Neuronal stem cell (in vitro differentiated cells): ENCODE results near the gene ADARB1.

Experiments used
- DNase-seq: peaks from one replicate; pipeline ENCODE4 v3.0.0-alpha.2; 2013; ENCODE audit warnings: low spot score
- H2AFZ ChIP-seq: one replicate; pipeline ENCODE4 v1.6.1; 2013; ENCODE audit warnings: mild to moderate bottlenecking, low read length, inconsistent platforms
- H2AK5ac ChIP-seq: 2 replicates; pipeline ENCODE4 v1.6.1; 2013; ENCODE audit warnings: low read depth, mild to moderate bottlenecking, inconsistent platforms, low read length, moderate library complexity, mixed read lengths
- H2BK120ac ChIP-seq: 2 replicates; pipeline ENCODE4 v1.6.1; 2013; ENCODE audit warnings: low read depth, mild to moderate bottlenecking, inconsistent platforms, low read length, moderate library complexity, mixed read lengths
- H2BK12ac ChIP-seq: one replicate; pipeline ENCODE4 v1.6.1; 2013; ENCODE audit warnings: low read length, inconsistent platforms
- H2BK15ac ChIP-seq: 2 replicates; pipeline ENCODE4 v1.6.1; 2013; ENCODE audit warnings: mild to moderate bottlenecking, low read length, inconsistent platforms, mixed read lengths
- H2BK5ac ChIP-seq: one replicate; pipeline ENCODE4 v1.6.1; 2013; ENCODE audit warnings: inconsistent platforms, mild to moderate bottlenecking, low read length, moderate library complexity
- H3K14ac ChIP-seq: one replicate; pipeline ENCODE4 v1.6.1; 2013; ENCODE audit warnings: low read length, inconsistent platforms
- H3K18ac ChIP-seq: 2 replicates; pipeline ENCODE4 v1.6.1; 2013; ENCODE audit warnings: low read length, inconsistent platforms
- H3K23ac ChIP-seq: 2 replicates; pipeline ENCODE4 v1.6.1; 2013; ENCODE audit warnings: low read depth, mild to moderate bottlenecking, mixed read lengths, low read length, inconsistent platforms; ENCODE audit not compliant: poor library complexity
- H3K27ac ChIP-seq: replicated peaks from 3 replicates; pipeline ENCODE4 v1.5.1; 2013; ENCODE audit warnings: low read length, inconsistent platforms
- H3K27me3 ChIP-seq, 3 experiments: 2 replicates each; pipeline ENCODE4 v1.6.1; 2013; ENCODE audit warnings: low read length in 3 of 3, mild to moderate bottlenecking in 2 of 3, inconsistent platforms in 1 of 3, low read depth in 1 of 3, mixed read lengths in 1 of 3, moderate library complexity in 1 of 3; ENCODE audit not compliant: control insufficient read depth in 3 of 3, insufficient read depth in 3 of 3
- H3K36me3 ChIP-seq, 2 donors: replicated peaks in 1 of 2; 2 replicates each; pipeline ENCODE4 v1.6.1; 2013; ENCODE audit warnings: low read length in 2 of 2; ENCODE audit not compliant: control insufficient read depth in 2 of 2, insufficient read depth in 2 of 2
- H3K4ac ChIP-seq: 2 replicates; pipeline ENCODE4 v1.6.1; 2013; ENCODE audit warnings: inconsistent platforms, mild to moderate bottlenecking, low read length, moderate library complexity
- H3K4me1 ChIP-seq, 2 donors: 1 replicate in 1 of 2; 2 replicates in 1 of 2; pipeline ENCODE4 v1.6.1; 2013; ENCODE audit warnings: low read length in 2 of 2, low read depth in 1 of 2; ENCODE audit not compliant: control insufficient read depth in 2 of 2, insufficient read depth in 1 of 2
- H3K4me2 ChIP-seq: one replicate; pipeline ENCODE4 v1.6.1; 2013; ENCODE audit warnings: mild to moderate bottlenecking, low read length, inconsistent platforms; ENCODE audit not compliant: insufficient read depth, poor library complexity, severe bottlenecking
- H3K4me3 ChIP-seq, 2 donors: 2 replicates each; pipeline ENCODE4 v1.5.1; 2013; ENCODE audit warnings: low read length in 2 of 2, mild to moderate bottlenecking in 2 of 2, inconsistent platforms in 1 of 2, moderate library complexity in 1 of 2
- H3K79me1 ChIP-seq: one replicate; pipeline ENCODE4 v1.6.1; 2013; ENCODE audit warnings: low read depth, mild to moderate bottlenecking, inconsistent platforms, low read length, moderate library complexity
- H3K9ac ChIP-seq: one replicate; pipeline ENCODE4 v1.6.1; 2013; ENCODE audit warnings: mild to moderate bottlenecking, low read depth, low read length, inconsistent platforms; ENCODE audit not compliant: poor library complexity
- H3K9me3 ChIP-seq, 2 donors: replicated peaks in 1 of 2; 2 replicates each; pipeline versions ENCODE3 to v1.6.1; 2013; ENCODE audit warnings: low read length in 2 of 2, mild to moderate bottlenecking in 2 of 2, inconsistent platforms in 1 of 2, low read depth in 1 of 2, mixed read lengths in 1 of 2, moderate library complexity in 1 of 2; ENCODE audit not compliant: control insufficient read depth in 2 of 2, insufficient read depth in 1 of 2
- H4K8ac ChIP-seq: one replicate; pipeline ENCODE4 v1.6.1; 2013; ENCODE audit warnings: low read depth, mild to moderate bottlenecking, inconsistent platforms, low read length, moderate library complexity
- H4K91ac ChIP-seq: one replicate; pipeline ENCODE4 v1.6.1; 2013; ENCODE audit warnings: low read length, low read depth, mild to moderate bottlenecking, inconsistent platforms; ENCODE audit not compliant: poor library complexity
- WGBS, 2 donors: extraction: QIAGEN DNeasy Blood & Tissue Kit; methylation state at CpG; one replicate each; pipeline ENCODE4 v1.1.7; 2013; ENCODE audit warnings: missing lambda C conversion rate in 2 of 2, mixed read lengths in 1 of 2; ENCODE audit not compliant: insufficient read length in 2 of 2, insufficient replicate concordance in 1 of 2; ENCODE audit errors: extremely low coverage in 2 of 2; 5-methylcytosine and 5-hydroxymethylcytosine counted together

ADARB1 gene

DNA sequence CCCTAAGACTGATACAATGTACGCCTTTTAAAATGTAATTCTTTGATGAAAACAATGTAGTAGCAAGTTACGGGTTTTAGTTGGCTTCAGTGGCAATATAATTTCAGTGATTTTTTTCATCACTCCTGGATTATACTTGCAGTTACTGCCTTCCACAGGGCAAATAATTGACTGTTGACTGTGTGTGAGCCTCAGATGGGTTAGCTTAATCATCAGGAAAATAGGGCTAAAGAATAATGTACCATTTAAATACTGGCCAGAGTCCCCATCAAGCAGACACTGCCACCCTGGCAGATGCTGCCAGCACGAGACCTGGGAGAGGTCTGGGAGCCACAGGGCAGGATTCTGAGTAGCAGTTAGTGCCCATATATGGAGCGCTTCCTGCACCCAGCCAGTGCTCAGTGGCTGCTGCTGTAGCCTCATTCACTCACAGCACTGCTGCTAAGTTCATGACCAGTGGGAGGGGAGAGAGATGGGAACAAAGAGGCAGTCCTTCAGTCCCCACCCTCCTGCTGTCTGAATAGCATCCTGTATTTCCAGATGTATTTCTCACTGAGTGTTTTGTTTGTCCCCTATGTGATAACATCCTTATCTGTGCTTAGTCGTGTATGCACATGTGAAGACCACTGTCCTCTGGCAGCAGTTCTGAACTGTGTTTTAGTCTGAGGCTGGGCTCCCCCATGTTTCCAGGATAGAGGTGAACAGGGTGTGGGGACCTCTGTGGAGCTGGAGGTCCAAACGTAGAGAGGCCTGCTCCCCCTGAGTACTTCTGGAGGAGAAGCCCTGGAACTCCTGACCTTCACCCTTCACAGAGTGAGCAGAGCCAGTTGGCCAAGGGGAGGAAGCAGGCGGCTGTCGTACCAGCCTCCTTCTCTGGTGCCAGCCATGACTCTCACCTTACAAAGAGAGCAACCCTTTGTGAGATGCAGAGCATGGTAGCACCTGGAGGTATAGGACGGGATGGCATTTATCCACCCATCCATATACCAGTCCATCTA, 80.4 kb downstream of the ADARB1 start:
- H4K8ac ChIP-seq = no peak overlapping the region
- H2BK120ac ChIP-seq = no peak overlapping the region
- no peak overlapping the region for H3K27ac ChIP-seq
- H4K91ac ChIP-seq = no peak overlapping the region
- peaks cover 23 to 43% of the 10 kb centered on the region in 2 donors for H3K4me1 ChIP-seq
- H2BK12ac ChIP-seq = no peak overlapping the region
- H3K9me3 ChIP-seq = no peaks in the 10 kb centered on the region
- no peak for DNase-seq
- no peak overlapping the region for H3K4me3 ChIP-seq
- no peak overlapping the region for H2AFZ ChIP-seq
- H3K9ac ChIP-seq = peak overlapping the region; percentile 21
- H3K18ac ChIP-seq = no peak overlapping the region
- no peak overlapping the region for H2AK5ac ChIP-seq
- no peaks in the 10 kb centered on the region for H3K36me3 ChIP-seq
- no peak overlapping the region for H3K4me2 ChIP-seq
- no peak overlapping the region for H3K4ac ChIP-seq
- H3K79me1 ChIP-seq = peaks cover 2% of the 10 kb centered on the region
- no peak overlapping the region for H3K14ac ChIP-seq
- H2BK5ac ChIP-seq = no peak overlapping the region
- H3K27me3 ChIP-seq = no peaks in the 10 kb centered on the region
- H2BK15ac ChIP-seq = no peak overlapping the region
- H3K23ac ChIP-seq = no peak overlapping the region
- no CpG with 5 or more reads among the region's 9 CpGs for WGBS, 2 donors

GRCh38 chr21:45155910-45156309, 81.5 kb downstream of the ADARB1 start:
- no peak overlapping the region for H3K27ac ChIP-seq
- H2AFZ ChIP-seq = no peak overlapping the region
- H3K36me3 ChIP-seq = no peaks in the 10 kb centered on the region
- H2BK12ac ChIP-seq = no peak overlapping the region
- no peaks in the 10 kb centered on the region for H3K9me3 ChIP-seq
- peak overlapping the region; percentile 6 for H3K9ac ChIP-seq
- H3K4me3 ChIP-seq = no peak overlapping the region
- DNase-seq = no peak
- no peak overlapping the region for H2AK5ac ChIP-seq
- H3K79me1 ChIP-seq = peaks cover 2% of the 10 kb centered on the region
- H4K8ac ChIP-seq = no peak overlapping the region
- no peak overlapping the region for H3K14ac ChIP-seq
- no peaks in the 10 kb centered on the region for H3K27me3 ChIP-seq
- H3K23ac ChIP-seq = no peak overlapping the region
- H2BK120ac ChIP-seq = no peak overlapping the region
- no peak overlapping the region for H2BK15ac ChIP-seq
- no peak overlapping the region for H3K4ac ChIP-seq
- H3K4me1 ChIP-seq = peaks cover 20 to 41% of the 10 kb centered on the region in 2 donors
- no peak overlapping the region for H2BK5ac ChIP-seq
- H3K18ac ChIP-seq = no peak overlapping the region
- no peak overlapping the region for H4K91ac ChIP-seq
- no peak overlapping the region for H3K4me2 ChIP-seq

- Histone ChIP-seq H2BK15ac (no peak overlapping the region), H3K4me1 (peaks cover 20 to 40% of the 10 kb centered on the region in 2 donors), H4K8ac (no peak overlapping the region), H3K4me2 (no peak overlapping the region), H2BK5ac (no peak overlapping the region), H3K27ac (no peak overlapping the region), H2AK5ac (no peak overlapping the region), H3K27me3 (no peaks in the 10 kb centered on the region), H3K4ac (no peak overlapping the region), H3K23ac (no peak overlapping the region), H3K9ac (no peak overlapping the region), H2AFZ (no peak overlapping the region), H3K79me1 (peaks cover 2% of the 10 kb centered on the region), H3K14ac (no peak overlapping the region), H3K18ac (no peak overlapping the region), H3K9me3 (no peaks in the 10 kb centered on the region), H3K36me3 (no peaks in the 10 kb centered on the region), H4K91ac (no peak overlapping the region), H2BK12ac (no peak overlapping the region), H3K4me3 (no peak overlapping the region), H2BK120ac (no peak overlapping the region)
- 100% methylated on average over 2 of the region's 3 CpGs; no CpG with 5 or more reads in 1 of the 2 donors for WGBS, 2 donors
- no peak for DNase-seq
Observed at GRCh38 chr21:45156459-45156858, 82.1 kb downstream of the ADARB1 start.

- Histone ChIP-seq H3K23ac (no peak overlapping the region), H2BK12ac (no peak overlapping the region), H2AFZ (no peak overlapping the region), H3K9me3 (no peaks in the 10 kb centered on the region), H3K9ac (no peak overlapping the region), H2BK5ac (no peak overlapping the region), H3K18ac (peak overlapping the region; percentile 11), H4K8ac (no peak overlapping the region), H3K36me3 (no peaks in the 10 kb centered on the region), H3K27ac (no peak overlapping the region), H4K91ac (no peak overlapping the region), H2BK15ac (no peak overlapping the region), H3K27me3 (no peaks in the 10 kb centered on the region), H2BK120ac (no peak overlapping the region), H3K4ac (no peak overlapping the region), H3K4me3 (no peak overlapping the region), H3K14ac (peak overlapping the region; percentile 5), H3K79me1 (peaks cover 2% of the 10 kb centered on the region), H3K4me1 (peaks cover 19 to 28% of the 10 kb centered on the region in 2 donors), H2AK5ac (peak overlapping the region; percentile 11), H3K4me2 (no peak overlapping the region)
- WGBS, 2 donors = no CpG with 5 or more reads among the region's 8 CpGs
- DNase-seq = no peak
Observed at GRCh38 chr21:45157932-45158331, 83.6 kb downstream of the ADARB1 start.
